ENCODE results near the gene TRIM41.
"Not testable (repeated sequence)": the region's sequence is repeated elsewhere in the genome, so short reads cannot be mapped to it uniquely, and the experiment has no call there.

TRIM41 gene

DNA sequence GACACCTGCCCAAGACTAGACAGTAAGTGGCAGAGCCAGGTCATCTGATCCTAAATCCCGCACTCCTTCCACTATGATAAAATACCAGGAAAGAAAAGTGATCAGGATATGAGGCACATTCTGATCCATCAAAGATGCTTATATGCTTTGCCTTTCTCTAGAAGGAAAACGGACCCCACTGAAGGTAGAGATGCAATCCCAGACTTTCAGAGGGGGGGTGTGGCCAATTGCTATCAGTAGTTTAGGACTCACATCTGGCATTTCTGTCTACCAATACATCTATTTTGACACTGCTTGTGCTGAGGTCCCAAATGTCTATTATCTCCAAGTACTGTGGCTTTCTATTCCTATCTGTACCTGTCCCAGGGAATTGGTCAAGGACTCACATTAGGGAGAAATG, 36.2 kb downstream of the TRIM41 start:
- no peak for DNase-seq

DNA sequence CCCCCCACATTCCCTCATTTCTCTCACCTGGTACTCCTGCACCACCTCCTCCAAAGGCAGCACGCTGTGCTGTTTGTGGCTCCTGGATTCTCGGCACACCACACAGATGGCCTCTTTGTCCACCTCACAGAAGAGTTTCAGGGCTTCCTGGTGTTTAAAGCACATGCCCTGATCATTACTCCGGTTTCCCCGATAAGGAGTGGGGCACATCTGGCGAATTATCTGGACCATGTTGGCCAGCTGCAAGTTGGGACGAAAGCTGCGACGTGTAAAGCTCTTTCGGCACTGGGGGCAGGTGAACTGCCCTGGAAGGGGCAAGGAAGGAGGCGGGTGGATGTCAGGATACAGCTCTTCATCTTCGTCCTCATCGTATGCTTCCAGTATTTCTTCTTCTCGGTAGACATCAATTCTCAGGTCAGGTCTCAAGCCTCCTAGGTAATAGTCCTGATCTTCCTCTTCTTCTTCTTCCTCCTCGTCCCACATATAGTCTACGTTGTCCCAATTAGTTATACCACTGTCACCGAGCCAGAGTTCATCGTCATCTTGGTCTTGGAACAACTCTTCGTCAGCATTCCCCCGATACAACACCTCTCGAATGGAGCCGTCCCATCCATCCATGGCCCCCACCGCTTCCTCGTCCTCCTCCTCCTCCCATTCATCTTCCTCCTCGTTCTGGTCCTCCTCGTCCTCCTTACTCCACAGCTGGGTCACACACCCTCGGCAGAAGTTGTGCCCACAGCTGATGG, 37.1 kb downstream of the TRIM41 start:
- DNase-seq = no peak

DNA sequence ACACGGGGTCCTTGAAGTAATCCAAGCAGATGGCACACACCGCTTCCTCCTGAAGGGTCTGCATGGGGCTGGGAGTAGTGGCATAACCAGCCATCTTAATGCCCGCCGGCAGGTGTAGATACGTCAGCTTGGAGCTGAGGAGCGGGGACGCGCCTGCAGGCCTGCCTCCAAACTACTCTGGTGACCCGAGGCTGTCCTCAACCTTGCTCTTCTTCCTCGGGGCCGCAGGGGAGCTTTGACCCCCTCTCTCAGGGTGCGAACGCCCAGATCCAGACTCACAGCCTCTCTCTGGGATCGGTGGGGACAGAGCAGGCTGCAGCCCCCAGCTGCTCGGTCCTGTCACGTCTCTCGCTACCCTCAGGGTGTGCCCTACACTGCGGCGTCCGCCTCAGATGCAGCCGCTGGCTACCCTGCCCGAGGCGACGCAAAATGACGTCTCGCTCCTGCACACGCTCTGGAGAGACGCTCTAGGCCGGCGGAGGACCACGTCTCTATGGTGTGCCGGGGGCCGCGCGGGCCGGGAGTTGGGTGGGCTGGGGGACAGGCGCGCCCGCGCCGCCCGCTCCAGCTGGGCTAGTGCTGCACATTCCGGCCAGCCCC, 37.7 kb downstream of the TRIM41 start, which contains the start of gene TRIM52:
Gene TRIM52, minus strand, starts transcription at position 424 of the 600 bp plus-strand sequence. Its CDS starts 330 bp downstream, at position 94.
- DNase-seq = no peak

DNA sequence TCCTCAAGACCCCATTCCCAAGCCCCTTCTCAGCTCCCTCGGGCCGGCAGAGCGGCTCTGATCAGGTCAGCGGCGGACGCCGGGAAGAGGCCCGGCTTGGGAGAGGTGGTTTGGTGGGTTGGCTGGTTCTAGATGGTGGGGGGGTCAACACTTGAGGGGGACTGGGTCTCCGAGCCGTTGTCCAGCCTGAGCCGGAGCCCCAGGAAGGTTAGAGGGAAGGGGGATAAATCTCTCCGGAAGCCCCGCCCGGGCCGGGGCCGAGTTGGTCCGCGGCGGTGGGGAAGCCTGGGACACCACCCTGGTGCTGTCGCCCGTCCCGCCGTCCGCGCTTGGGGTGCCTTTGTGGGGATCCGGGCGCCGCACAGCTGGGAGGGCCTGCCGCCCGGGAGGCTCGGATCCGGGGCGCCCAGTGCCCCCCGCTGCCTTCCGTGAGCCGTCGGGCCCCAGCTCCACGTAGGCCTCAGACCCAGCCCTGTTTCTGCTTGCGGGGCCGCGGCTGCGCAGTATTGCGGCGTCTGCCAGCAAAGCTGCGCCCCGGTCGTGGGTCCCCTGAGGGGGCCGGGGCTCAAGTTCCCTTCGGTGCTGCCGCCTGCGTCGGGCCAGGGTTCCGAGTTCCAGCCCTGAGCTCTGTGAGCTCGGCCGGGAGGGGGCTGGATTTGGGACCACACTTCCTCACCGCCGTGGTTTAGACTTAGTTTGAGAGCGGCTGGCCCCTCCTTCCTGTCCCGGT, 38.4 kb downstream of the TRIM41 start:
- DNase-seq = no peak

DNA sequence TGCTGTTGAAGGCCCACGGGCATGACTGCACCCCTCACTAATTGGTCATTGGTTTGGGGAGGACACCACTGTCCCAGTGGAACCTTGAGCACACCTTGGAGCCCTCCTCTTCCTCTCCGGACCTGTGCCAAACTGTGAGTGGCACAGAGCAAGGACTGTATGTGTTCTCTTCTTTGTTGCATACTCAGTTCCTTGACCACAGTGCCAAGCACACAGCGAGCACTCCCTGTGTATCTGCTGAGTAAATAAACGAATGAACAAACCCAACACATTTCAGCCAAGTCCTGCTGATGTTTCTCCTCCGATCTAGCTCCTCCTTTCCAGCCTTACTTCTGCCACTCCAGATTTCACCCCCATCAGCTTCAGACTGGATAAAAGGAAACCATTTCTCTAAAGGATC, 40.6 kb downstream of the TRIM41 start:
- no peak for DNase-seq

DNA sequence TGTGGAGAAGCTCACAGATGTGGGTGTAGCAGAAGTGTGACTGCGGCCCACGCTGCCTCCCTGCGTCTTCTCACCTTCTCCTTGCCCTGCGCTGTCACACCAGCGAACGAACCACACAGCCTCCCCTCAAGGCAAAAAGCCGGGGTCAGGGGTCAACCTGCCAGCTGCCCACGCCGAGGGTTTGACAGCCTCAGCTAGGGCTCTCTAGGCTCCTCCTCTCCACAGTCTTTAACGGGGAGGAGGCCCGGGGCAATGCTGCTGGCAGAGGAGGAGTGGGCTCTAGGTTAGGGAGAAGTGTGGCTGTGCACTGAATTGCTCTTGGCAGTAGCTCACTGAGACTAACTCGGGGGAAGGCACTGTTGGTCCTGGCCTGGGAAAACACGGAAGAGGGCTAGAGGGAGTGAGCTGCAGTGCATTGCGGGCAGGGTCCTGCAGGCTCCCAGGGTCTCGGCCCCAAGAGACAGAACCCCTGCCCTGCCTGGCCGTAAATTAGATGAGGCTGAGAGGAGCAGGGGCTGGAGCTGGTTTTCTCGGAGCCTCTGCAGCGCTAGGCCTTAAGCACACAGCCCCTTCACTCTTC, 42.1 kb downstream of the TRIM41 start:
- DNase-seq = no peak

DNA sequence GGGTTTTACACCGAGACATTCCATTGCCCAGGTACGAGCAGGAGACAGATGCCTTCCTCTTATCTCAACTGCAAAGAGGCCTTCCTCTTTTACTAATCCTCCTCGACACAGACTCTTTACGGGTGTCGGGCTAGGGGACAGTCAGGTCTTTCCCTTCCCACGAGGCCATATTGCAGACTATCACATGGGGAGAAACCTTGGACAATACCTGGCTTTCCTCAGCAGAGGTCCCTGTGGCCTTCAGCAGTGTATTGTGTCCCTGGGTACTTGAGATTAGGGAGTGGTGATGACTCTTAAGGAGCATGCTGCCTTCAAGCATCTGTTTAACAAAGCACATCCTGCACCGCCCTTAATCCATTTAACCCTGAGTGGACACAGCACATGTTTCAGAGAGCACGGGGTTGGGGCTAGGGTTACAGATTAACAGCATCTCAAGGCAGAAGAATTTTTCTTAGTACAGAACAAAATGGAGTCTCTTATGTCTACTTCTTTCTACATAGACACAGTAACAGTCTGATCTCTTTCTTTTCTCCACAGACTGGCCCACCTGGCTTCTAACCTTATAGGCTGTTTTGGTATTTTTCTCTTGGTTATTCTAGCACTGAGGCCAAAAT, 44.3 kb downstream of the TRIM41 start:
- not testable (repeated sequence) for DNase-seq

DNA sequence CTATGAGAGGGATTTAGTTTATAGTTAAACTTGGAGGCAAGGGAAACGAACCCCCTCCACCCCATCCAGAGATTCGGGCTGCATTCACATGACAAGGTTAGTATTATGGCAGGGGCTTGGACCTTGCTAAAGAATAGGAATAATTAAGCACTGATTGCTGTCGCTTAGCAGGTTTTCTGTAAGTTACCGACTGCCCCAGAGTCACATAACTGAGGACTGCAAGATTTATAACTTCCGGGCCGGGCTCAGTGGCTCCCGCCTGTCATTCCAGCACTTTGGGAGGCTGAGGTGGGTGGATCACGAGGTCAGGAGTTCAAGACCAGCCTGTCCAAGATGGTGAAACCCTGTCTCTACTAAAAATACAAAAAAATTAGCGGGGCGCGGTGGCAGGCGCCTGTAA, 44.8 kb downstream of the TRIM41 start:
- DNase-seq = not testable (repeated sequence)

DNA sequence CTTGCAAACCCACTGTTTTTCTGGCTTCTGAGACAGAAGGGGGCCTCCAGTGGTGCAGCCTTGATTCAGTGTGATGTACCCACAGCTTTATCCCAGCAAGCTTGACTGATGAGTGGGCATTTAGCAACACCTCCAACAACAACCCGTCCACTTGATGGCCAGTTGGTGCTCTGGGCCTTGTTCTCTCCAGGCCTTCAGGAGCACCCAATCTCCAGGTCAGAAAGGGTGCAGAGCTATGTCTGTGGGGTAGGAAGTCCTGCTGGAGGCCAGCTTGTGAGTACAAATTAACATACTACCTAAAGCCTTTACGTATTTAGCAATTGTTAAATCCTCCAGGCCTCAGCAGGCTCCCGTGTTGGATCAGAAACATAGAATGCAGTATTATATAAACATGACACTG, 48.0 kb downstream of the TRIM41 start:
- DNase-seq = no peak

DNA sequence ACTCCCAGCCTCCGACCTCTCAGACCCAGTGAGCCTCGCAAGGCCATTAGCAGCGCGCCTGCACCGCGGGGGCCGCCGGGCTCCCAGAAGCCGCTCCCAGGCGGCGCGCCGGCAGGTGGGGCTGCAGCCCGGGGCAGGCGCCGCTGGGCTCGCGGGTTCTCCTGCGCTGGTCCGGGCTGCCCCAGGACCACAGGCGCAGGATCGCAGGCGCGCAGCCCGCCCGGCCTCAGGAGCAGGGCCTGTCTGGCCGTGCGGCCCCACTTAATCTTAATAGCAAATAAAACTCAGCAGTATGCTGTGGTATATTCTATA, 50.3 kb downstream of the TRIM41 start:
- DNase-seq = not testable (repeated sequence)

DNA sequence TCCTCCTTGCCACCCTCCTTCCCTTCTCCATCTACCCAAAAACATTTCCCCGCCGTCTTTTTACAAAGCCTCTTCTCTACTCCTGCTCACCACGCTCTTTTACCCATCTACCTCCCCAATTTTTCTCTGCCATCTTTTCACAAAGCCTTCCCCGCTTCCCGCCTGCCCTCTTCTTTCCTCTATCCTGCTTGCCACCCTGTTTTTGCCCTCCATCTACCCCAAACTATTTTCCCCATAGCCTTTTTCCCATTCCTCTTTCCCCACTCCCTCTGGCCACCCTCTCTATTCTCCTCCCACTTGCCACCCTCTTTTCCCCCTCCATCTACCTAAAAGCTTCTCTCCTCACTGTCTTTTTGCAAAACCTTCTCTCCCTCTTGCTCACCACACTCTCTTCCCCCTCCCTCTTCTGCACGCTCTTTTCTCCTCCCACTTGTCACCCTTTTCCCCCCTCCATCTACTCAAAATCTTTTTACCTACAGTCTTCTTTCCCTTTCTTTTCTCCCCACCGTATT, 57.2 kb downstream of the TRIM41 start:
- no peak for DNase-seq

DNA sequence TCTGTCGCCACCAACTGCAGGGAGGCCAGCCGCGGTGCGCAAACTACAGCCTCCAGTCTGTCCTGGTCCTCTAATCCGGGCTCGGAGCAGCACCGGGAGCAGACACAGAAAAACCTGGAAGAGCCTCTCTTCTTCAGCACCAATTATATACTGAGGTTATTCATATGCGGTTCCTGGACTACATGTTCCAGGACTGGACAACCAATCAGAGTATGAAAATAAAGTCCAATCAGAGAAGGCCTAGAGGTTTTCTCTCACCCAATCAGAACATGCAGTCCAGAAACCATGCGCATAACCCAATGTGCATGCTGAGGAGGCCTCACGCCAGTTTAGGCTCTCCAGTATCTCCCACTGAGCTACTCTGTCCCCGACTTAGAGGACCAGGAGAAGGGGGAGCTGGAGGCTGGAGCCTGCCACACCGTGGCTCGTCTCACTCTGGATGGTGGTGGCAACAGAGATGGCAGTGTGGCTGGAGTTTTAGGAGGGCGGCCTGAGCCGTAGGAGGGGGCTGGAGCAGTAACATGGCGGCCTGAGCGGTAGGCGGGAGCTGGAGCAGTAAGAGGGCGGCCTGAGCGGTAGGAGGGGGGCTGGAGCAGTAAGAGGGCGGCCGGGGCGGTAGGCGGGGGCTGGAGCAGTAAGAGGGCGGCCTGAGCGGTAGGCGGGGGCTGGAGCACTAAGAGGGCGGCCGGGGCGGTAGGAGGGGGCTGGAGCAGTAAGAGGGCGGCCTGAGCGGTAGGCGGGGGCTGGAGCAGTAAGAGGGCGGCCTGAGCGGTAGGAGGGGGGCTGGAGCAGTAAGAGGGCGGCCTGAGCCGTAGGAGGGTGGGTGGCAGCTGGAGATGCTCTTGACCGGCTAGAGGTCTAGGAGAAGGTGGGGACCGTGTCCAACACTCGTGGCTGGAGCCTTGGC, 58.2 kb downstream of the TRIM41 start:
- no peak for DNase-seq

DNA sequence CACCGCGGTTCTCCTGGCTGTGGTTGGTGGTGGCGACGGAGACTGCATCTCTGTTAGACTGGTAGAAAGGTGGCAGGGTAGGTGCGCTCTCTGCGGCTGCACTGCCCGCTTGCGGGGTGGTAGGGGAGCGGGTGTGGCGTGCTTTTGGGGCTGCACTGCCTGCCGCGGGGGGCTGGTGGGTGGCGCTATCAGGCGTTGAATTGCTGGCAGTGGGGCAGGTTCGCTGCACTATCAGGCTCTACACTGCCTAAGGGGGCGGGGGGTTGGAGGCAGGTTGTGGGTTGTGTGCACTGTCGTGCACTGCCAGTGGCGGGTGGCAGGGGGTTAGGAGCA, 58.9 kb downstream of the TRIM41 start:
- no peak for DNase-seq

DNA sequence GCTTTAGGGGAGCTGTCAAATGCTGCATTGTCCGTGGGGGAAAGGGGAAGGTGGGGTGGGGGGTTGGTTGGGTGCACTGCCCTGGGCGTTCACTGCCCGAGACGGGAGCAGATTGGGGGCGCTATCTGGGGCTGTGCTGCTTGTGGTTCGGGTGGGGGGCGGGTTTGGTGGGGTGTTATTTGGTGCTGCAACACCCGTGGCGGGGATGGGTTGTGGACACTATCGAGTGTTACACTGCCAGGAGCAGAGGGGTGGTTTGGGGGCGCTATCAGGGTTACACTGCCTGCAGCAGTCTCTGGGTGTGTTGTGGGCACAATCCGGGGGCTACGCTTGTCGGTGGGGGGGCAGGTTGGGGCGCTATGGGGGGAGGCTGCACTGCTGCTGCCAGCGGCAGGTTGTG, 59.3 kb downstream of the TRIM41 start:
- DNase-seq = not testable (repeated sequence)

DNA sequence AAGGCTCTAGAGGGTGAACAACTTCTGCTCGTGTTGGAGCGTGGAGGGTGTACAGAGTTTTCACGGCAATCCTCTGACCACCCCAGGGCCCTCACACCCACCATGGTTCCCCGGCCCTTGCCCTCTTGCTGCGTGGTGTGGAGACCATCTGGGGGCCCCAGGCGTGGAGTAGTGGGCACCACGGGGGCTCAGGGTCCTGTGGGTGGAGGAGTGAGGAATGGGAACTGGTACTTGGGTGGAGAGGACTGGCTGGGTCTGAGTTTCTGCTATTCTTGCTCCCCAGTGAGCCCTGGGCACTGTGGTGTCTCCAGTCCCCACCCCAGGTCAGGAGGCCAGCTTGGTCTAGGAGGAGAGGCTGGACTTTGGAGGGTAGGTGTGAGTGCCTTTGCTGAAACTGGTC, 59.8 kb downstream of the TRIM41 start:
- no peak for DNase-seq

DNA sequence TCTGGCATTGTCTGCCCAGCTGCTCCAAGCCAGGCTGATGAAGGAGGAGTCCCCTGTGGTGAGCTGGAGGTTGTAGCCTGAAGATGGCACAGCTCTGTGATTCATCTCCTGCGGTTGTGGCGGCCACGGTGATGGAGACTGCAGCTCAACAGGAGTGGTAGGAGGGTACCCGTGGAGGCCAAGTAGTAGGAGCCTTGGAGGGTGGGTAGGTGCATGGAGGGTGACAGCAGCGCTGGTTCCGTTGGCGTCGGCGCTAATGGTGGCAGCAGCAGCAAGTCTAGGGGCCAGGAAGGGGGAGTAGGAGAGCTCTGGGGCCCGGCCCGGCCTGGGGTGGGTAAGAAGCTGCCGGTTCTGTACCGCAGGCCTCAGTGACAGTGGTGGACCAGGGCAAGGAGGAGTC, 60.3 kb downstream of the TRIM41 start:
- no peak for DNase-seq

DNA sequence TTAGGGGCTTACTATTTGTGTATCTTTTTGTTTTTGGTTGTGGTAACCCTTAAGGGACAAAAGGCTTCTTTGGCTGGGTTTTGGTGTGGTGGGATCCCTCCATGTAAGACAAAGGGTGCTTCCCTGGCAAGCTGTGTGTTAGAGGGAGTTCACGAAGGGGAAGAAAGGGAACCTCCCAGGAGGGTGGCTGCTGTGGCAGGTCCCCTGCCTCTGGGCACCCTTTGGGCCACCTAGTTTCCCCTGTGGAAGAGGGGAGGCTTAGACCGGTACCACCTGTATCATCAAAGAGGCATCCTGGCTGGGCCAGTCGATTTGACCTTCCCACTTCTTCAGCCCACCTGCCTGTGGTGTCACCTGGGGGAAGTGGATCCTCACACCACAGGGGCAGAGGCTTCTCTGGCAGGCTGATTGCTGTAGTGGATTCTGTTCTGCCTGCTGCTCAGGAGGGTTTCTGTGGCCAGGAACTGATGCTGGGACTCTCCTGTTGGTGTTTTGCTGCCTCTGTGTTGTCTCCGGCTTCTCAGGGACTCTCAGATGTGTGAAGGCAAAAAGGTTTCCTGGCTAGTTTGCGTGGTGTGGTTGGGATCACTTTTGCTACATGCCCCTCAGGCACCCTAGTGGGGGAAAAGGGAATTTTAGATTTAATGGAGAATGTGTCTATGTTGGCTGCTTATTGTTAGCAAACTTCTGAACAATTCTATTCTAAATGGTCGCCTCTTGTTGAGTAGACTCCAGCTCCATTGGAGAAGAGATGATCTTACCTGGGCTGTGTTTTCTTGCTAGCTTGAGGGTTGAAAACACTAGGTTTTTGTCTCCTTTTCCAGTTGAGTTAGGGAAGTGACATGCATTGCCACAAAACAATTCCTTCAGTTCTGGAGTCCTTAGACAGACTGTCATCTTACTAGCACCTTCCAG, 61.0 kb downstream of the TRIM41 start:
- not testable (repeated sequence) for DNase-seq
